Mucosa of descending colon (tissue), 3 donors: ENCODE measurements around the gene RERGL. TPM values are rescaled to one million over a fixed set of nuclear protein-coding genes. Genes with fewer than 3 reads are reported as not detected.

Source experiments
- ATAC-seq: fragments of 200-7000 bp; cut with Tn5 transposase; one replicate; pipeline ENCODE4 v1.9.1; 2020; ENCODE audit warnings: mild to moderate bottlenecking, moderate library complexity
- DNase-seq, 3 donors: peaks; one replicate each; pipeline ENCODE4 v3.0.0-alpha.2; 2020
- H3K36me3 ChIP-seq: fragments of 200-600 bp; one replicate; pipeline ENCODE4 v1.8.0; 2021; ENCODE audit warnings: low read depth, mild to moderate bottlenecking
- H3K4me1 ChIP-seq: fragments of 200-600 bp; one replicate; pipeline ENCODE4 v1.8.0; 2021; ENCODE audit warnings: low read depth, mild to moderate bottlenecking
- H3K4me3 ChIP-seq: fragments of 200-600 bp; one replicate; pipeline ENCODE4 v1.8.0; 2021; ENCODE audit warnings: mild to moderate bottlenecking
- H3K9me3 ChIP-seq: fragments of 200-600 bp; one replicate; pipeline ENCODE4 v1.8.0; 2021; ENCODE audit warnings: mild to moderate bottlenecking
- CTCF ChIP-seq: fragments of 200-600 bp; IDR thresholded peaks from one replicate; pipeline ENCODE4 v1.8.0; 2022; ENCODE audit warnings: antibody characterized with exemption, mild to moderate bottlenecking
- intact Hi-C, 2 donors: fragments of 100-400 bp; cut with DNase I in 1 of 2; cut with micrococcal nuclease in 1 of 2; formaldehyde crosslinking; loops; one replicate each; pipeline versions ENCODE4 v1.11.0 to v1.11.1; 2022; cut with DNase I, micrococcal nuclease
- total RNA-seq, 3 donors: library from RNA; stranded (reverse); fragmentation: NEBNext Ultra II Directional in 2 of 3; extraction: Animal tissue kit (Norgen Biotek cat#: 25700) in 2 of 3; gene quantifications; one replicate each; pipeline versions ENCODE4 v1.2.1 to v1.2.4, GENCODE V29; 2021 to 2023
- donor health status: DM: no; HTN: no; CAD: no; lungs with moderate emphysema.
- donor health status: DM: no; HTN: no; CAD: no.
- donor health status: DM: no; HTN: yes; CAD: no.

Gene RERGL
- total RNA-seq, 3 donors from 2014 or later: 1.7 to 3.1 (median 3.0) TPM

DNA sequence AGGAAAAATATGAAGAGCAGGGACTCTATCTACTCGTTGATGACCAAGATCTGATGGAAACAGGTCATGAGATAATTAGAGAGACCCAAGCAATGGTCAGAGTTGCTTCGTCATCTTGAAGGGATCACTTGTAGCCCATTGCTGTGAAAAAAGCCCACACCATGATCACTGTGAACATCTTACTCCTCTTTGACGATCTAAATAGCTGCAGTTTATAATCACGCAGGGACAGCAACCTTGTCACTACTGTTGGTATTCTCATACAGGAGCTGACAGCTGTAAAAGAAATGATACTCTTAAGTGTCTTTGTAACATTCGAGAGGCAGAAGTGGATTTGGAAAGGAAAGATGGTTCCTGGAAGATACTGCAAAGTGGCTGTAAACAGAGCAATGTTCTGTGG lies 33.7 kb upstream of the RERGL start:
- H3K9me3 ChIP-seq: peaks cover 26% of the 10 kb centered on the region
- TF ChIP-seq CTCF: no peak
- ATAC-seq (no peak), DNase-seq (no peak)
- no peaks in the 10 kb centered on the region for H3K4me1 ChIP-seq
- H3K4me3 ChIP-seq: no peak overlapping the region
- intact Hi-C loops: no loop called here
- H3K36me3 ChIP-seq: no peaks in the 10 kb centered on the region

DNA sequence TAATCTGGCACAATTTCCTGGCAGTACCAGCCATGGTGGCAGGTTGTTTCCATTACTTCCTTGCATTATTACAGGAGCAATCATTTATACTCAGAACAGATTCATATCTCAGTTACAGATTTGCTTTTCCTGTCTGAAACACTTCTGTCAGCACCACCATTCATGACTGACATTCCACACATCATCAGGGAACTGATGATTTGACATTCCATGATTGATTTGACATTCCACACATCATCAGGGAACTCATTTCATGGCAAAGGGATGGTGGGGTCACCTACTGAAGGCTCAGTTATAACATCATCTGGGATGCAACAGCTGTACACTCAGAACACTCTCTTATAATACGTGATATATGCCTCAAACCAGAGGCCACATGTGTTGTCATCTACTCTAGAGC lies 30.9 kb upstream of the RERGL start:
- Histone ChIP-seq H3K36me3 (no peaks in the 10 kb centered on the region), H3K9me3 (peaks cover 9% of the 10 kb centered on the region), H3K4me3 (no peak overlapping the region), H3K4me1 (no peaks in the 10 kb centered on the region)
- no peak for TF ChIP-seq CTCF
- intact Hi-C loops: no loop called here
- DNase-seq (no peak), ATAC-seq (no peak)

DNA sequence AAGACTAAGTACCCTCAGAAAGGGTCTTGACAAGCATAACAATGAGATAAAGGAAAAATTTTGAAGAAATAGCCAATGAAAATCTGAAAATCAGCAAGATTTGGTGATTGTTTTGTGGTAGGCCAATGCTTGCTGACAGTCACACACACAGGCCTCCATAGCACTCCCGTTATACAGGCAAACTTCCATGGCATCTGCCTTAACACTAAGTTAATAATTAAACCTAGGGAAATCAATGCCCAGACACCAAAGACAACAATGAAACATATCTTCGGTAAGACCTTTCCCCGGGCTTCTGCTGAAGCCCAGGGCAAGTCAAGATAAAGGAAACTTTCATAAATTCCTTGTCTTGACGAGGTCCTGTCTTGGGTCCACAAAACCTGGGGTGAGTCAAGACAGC lies 18.6 kb upstream of the RERGL start:
- no peak for ATAC-seq

GRCh38 chr12:18103624-18104023 lies 13.6 kb upstream of the RERGL start:
- Histone ChIP-seq H3K4me3 (no peak overlapping the region), H3K36me3 (no peaks in the 10 kb centered on the region), H3K4me1 (no peaks in the 10 kb centered on the region), H3K9me3 (no peaks in the 10 kb centered on the region)
- DNase-seq: no peak
- intact Hi-C loops: no loop called here
- ATAC-seq: no peak
- no peak for TF ChIP-seq CTCF

More for the DNA sequence above, 18.6 kb upstream of the RERGL start:
- Histone ChIP-seq H3K4me1 (no peaks in the 10 kb centered on the region), H3K9me3 (no peaks in the 10 kb centered on the region), H3K36me3 (no peaks in the 10 kb centered on the region), H3K4me3 (no peak overlapping the region)
- intact Hi-C loops: no loop called here
- no peak for DNase-seq
- no peak for TF ChIP-seq CTCF

DNA sequence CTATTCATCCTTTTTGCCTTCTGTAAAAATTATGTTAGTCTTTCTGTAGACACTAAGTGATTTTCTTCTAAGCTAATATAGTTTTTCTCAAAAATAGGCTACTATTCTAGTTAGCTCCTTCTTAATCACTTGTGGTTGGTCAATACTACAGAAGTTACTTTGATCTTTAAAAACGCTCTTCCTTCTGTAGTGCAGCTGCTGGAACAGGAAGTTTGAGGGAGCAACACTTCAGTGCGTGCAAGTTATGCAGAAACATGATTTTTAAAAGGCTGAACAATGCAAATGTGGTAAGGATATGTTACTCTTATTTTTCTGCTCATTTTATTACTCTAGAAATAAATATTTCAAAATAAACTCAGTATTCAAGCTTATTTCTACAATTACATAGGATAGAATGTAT lies 11.1 kb upstream of the RERGL start:
- Histone ChIP-seq H3K36me3 (no peaks in the 10 kb centered on the region), H3K9me3 (no peaks in the 10 kb centered on the region), H3K4me1 (no peaks in the 10 kb centered on the region), H3K4me3 (no peak overlapping the region)
- DNase-seq (no peak), ATAC-seq (no peak)
- no peak for TF ChIP-seq CTCF
- intact Hi-C loops: no loop called here

- Histone ChIP-seq H3K4me1 (no peaks in the 10 kb centered on the region), H3K9me3 (no peaks in the 10 kb centered on the region), H3K4me3 (no peak overlapping the region), H3K36me3 (no peaks in the 10 kb centered on the region)
- intact Hi-C loops: no loop called here
- ATAC-seq: no peak
- TF ChIP-seq CTCF: no peak
- DNase-seq: no peak
These were observed 5.9 kb downstream of the RERGL start for GRCh38 chr12:18084080-18084479.
